Measurements from ENCODE around the gene TRPT1.

TRPT1 gene

GRCh38 chr11:64230985-64231365 lies 5.0 kb upstream of the TRPT1 start:
- Histone ChIP-seq H3K23ac (ENCODE audit: low read depth, low read length, poor library complexity) (no peak overlapping the region), H2BK120ac (ENCODE audit: low read depth, low read length) (peak overlapping the region; percentile 88), H3K4me1 (ENCODE audit: control insufficient read depth in 2 of 2, insufficient read depth in 1 of 2, low read depth in 1 of 2, low read length in 2 of 2) (peaks cover 18 to 20% of the 10 kb centered on the region in 2 donors), H3K27ac (replicated peaks; ENCODE audit: low read length) (no peak overlapping the region), H2BK12ac (ENCODE audit: low read length) (no peak overlapping the region), H2AK5ac (ENCODE audit: low read depth, low read length) (no peak overlapping the region), H3K18ac (ENCODE audit: low read length) (peak overlapping the region; percentile 94), H3K36me3 (replicated peaks in 1 of 2; ENCODE audit: control insufficient read depth in 2 of 2, insufficient read depth in 2 of 2, low read length in 2 of 2) (peaks cover 0 to 5% of the 10 kb centered on the region in 2 donors), H2BK5ac (ENCODE audit: low read length) (no peak overlapping the region), H2AFZ (ENCODE audit: low read length) (peak overlapping the region; percentile 91), H3K4me3 (ENCODE audit: low read length in 2 of 2) (peak overlapping the region; percentile 72 to 86), H3K14ac (ENCODE audit: low read length) (no peak overlapping the region), H3K4me2 (ENCODE audit: insufficient read depth, low read length, poor library complexity, severe bottlenecking) (peak overlapping the region; percentile 59), H2BK15ac (ENCODE audit: low read length) (no peak overlapping the region), H3K79me1 (ENCODE audit: low read depth, low read length) (peaks cover 6% of the 10 kb centered on the region), H4K91ac (ENCODE audit: low read depth, low read length, poor library complexity) (no peak overlapping the region), H3K9me3 (replicated peaks in 1 of 2; ENCODE audit: control insufficient read depth in 2 of 2, insufficient read depth in 1 of 2, low read depth in 1 of 2, low read length in 2 of 2) (no peaks in the 10 kb centered on the region), H3K27me3 (ENCODE audit: control insufficient read depth in 3 of 3, insufficient read depth in 3 of 3, low read depth in 1 of 3, low read length in 3 of 3) (peaks cover 0 to 36% (median 0%) of the 10 kb centered on the region in 3 experiments), H3K9ac (ENCODE audit: low read depth, low read length, poor library complexity) (peak overlapping the region; percentile 95), H3K4ac (ENCODE audit: low read length) (no peak overlapping the region), H4K8ac (ENCODE audit: low read depth, low read length) (no peak overlapping the region)
- no CpG with 5 or more reads among the region's 8 CpGs for WGBS, 2 donors (ENCODE audit: extremely low coverage in 2 of 2, insufficient read length in 2 of 2, insufficient replicate concordance in 1 of 2)
- no peak for DNase-seq (ENCODE audit: low spot score)

- peaks cover 0 to 5% of the 10 kb centered on the region in 2 donors for H3K36me3 ChIP-seq (replicated peaks in 1 of 2; ENCODE audit: control insufficient read depth in 2 of 2, insufficient read depth in 2 of 2, low read length in 2 of 2)
- peak within 1 kb of the TSS; percentile 72 to 86 for H3K4me3 ChIP-seq (ENCODE audit: low read length in 2 of 2)
- peak within 1 kb of the TSS; percentile 90 for H3K23ac ChIP-seq (ENCODE audit: low read depth, low read length, poor library complexity)
- H2BK5ac ChIP-seq (ENCODE audit: low read length), result no peak within 1 kb of the TSS
- peak; percentile 95 for DNase-seq (ENCODE audit: low spot score)
- peak within 1 kb of the TSS; percentile 94 for H3K18ac ChIP-seq (ENCODE audit: low read length)
- H2BK12ac ChIP-seq (ENCODE audit: low read length), result peak within 1 kb of the TSS; percentile 95
- WGBS, 2 donors (ENCODE audit: extremely low coverage in 2 of 2, insufficient read length in 2 of 2, insufficient replicate concordance in 1 of 2), result no CpG with 5 or more reads among the region's 62 CpGs
- peaks cover 3% of the 10 kb centered on the region for H3K79me1 ChIP-seq (ENCODE audit: low read depth, low read length)
- H3K4me1 ChIP-seq (ENCODE audit: control insufficient read depth in 2 of 2, insufficient read depth in 1 of 2, low read depth in 1 of 2, low read length in 2 of 2), result peaks cover 18 to 21% of the 10 kb centered on the region in 2 donors
- H3K9ac ChIP-seq (ENCODE audit: low read depth, low read length, poor library complexity), result peak within 1 kb of the TSS; percentile 95
- H3K9me3 ChIP-seq (replicated peaks in 1 of 2; ENCODE audit: control insufficient read depth in 2 of 2, insufficient read depth in 1 of 2, low read depth in 1 of 2, low read length in 2 of 2), result no peaks in the 10 kb centered on the region
- H2AK5ac ChIP-seq (ENCODE audit: low read depth, low read length), result peak within 1 kb of the TSS; percentile 83
- peak within 1 kb of the TSS; percentile 59 for H3K4me2 ChIP-seq (ENCODE audit: insufficient read depth, low read length, poor library complexity, severe bottlenecking)
- H2BK15ac ChIP-seq (ENCODE audit: low read length), result peak within 1 kb of the TSS; percentile 80
- H3K14ac ChIP-seq (ENCODE audit: low read length), result peak within 1 kb of the TSS; percentile 83
- H4K8ac ChIP-seq (ENCODE audit: low read depth, low read length), result no peak within 1 kb of the TSS
- H3K27ac ChIP-seq (replicated peaks; ENCODE audit: low read length), result peak within 1 kb of the TSS; percentile 45
- H3K4ac ChIP-seq (ENCODE audit: low read length), result no peak within 1 kb of the TSS
- peaks cover 0 to 32% (median 0%) of the 10 kb centered on the region in 3 experiments for H3K27me3 ChIP-seq (ENCODE audit: control insufficient read depth in 3 of 3, insufficient read depth in 3 of 3, low read depth in 1 of 3, low read length in 3 of 3)
- H2BK120ac ChIP-seq (ENCODE audit: low read depth, low read length), result peak within 1 kb of the TSS; percentile 88
- no peak within 1 kb of the TSS for H4K91ac ChIP-seq (ENCODE audit: low read depth, low read length, poor library complexity)
- H2AFZ ChIP-seq (ENCODE audit: low read length), result peak within 1 kb of the TSS; percentile 91
These were observed 4.4 kb upstream of the TRPT1 start, which contains the start of gene DNAJC4 for GRCh38 chr11:64230171-64230984. Gene DNAJC4 (plus strand): TSS chr11:64230548. CDS start chr11:64230855, 307 bp downstream.

- Histone ChIP-seq H2AK5ac (ENCODE audit: low read depth, low read length) (peak overlapping the region; percentile 83), H3K23ac (ENCODE audit: low read depth, low read length, poor library complexity) (no peak overlapping the region), H2BK15ac (ENCODE audit: low read length) (peak overlapping the region; percentile 43), H4K91ac (ENCODE audit: low read depth, low read length, poor library complexity) (no peak overlapping the region), H3K27me3 (ENCODE audit: control insufficient read depth in 3 of 3, insufficient read depth in 3 of 3, low read depth in 1 of 3, low read length in 3 of 3) (peaks cover 0 to 27% (median 0%) of the 10 kb centered on the region in 3 experiments), H3K14ac (ENCODE audit: low read length) (no peak overlapping the region), H2AFZ (ENCODE audit: low read length) (peak overlapping the region; percentile 91), H3K4me1 (ENCODE audit: control insufficient read depth in 2 of 2, insufficient read depth in 1 of 2, low read depth in 1 of 2, low read length in 2 of 2) (peaks cover 23 to 25% of the 10 kb centered on the region in 2 donors), H2BK12ac (ENCODE audit: low read length) (no peak overlapping the region), H2BK5ac (ENCODE audit: low read length) (no peak overlapping the region), H3K27ac (replicated peaks; ENCODE audit: low read length) (peak overlapping the region; percentile 45), H3K4me2 (ENCODE audit: insufficient read depth, low read length, poor library complexity, severe bottlenecking) (peak overlapping the region; percentile 59), H3K4ac (ENCODE audit: low read length) (no peak overlapping the region), H3K36me3 (replicated peaks in 1 of 2; ENCODE audit: control insufficient read depth in 2 of 2, insufficient read depth in 2 of 2, low read length in 2 of 2) (peaks cover 0 to 5% of the 10 kb centered on the region in 2 donors), H3K4me3 (ENCODE audit: low read length in 2 of 2) (peak overlapping the region; percentile 72 to 75), H3K79me1 (ENCODE audit: low read depth, low read length) (peaks cover 3% of the 10 kb centered on the region), H4K8ac (ENCODE audit: low read depth, low read length) (no peak overlapping the region), H2BK120ac (ENCODE audit: low read depth, low read length) (no peak overlapping the region), H3K9me3 (replicated peaks in 1 of 2; ENCODE audit: control insufficient read depth in 2 of 2, insufficient read depth in 1 of 2, low read depth in 1 of 2, low read length in 2 of 2) (no peaks in the 10 kb centered on the region), H3K9ac (ENCODE audit: low read depth, low read length, poor library complexity) (no peak overlapping the region), H3K18ac (ENCODE audit: low read length) (no peak overlapping the region)
- WGBS, 2 donors (ENCODE audit: extremely low coverage in 2 of 2, insufficient read length in 2 of 2, insufficient replicate concordance in 1 of 2), result no CpG with 5 or more reads among the region's 13 CpGs
- no peak for DNase-seq (ENCODE audit: low spot score)
These were observed 3.8 kb upstream of the TRPT1 start for GRCh38 chr11:64229744-64230170.

GRCh38 chr11:64229090-64229743 lies 3.2 kb upstream of the TRPT1 start:
- Histone ChIP-seq H2BK12ac (ENCODE audit: low read length) (no peak overlapping the region), H3K27me3 (ENCODE audit: control insufficient read depth in 3 of 3, insufficient read depth in 3 of 3, low read depth in 1 of 3, low read length in 3 of 3) (peaks cover 0 to 27% (median 0%) of the 10 kb centered on the region in 3 experiments), H4K91ac (ENCODE audit: low read depth, low read length, poor library complexity) (no peak overlapping the region), H4K8ac (ENCODE audit: low read depth, low read length) (no peak overlapping the region), H3K4ac (ENCODE audit: low read length) (no peak overlapping the region), H2BK120ac (ENCODE audit: low read depth, low read length) (no peak overlapping the region), H3K9me3 (replicated peaks in 1 of 2; ENCODE audit: control insufficient read depth in 2 of 2, insufficient read depth in 1 of 2, low read depth in 1 of 2, low read length in 2 of 2) (no peaks in the 10 kb centered on the region), H2AFZ (ENCODE audit: low read length) (no peak overlapping the region), H2BK15ac (ENCODE audit: low read length) (peak overlapping the region; percentile 43), H2AK5ac (ENCODE audit: low read depth, low read length) (peak overlapping the region; percentile 83), H3K14ac (ENCODE audit: low read length) (no peak overlapping the region), H3K23ac (ENCODE audit: low read depth, low read length, poor library complexity) (peak overlapping the region; percentile 37), H3K18ac (ENCODE audit: low read length) (peak overlapping the region; percentile 15), H3K36me3 (replicated peaks in 1 of 2; ENCODE audit: control insufficient read depth in 2 of 2, insufficient read depth in 2 of 2, low read length in 2 of 2) (peaks cover 0 to 9% of the 10 kb centered on the region in 2 donors), H3K9ac (ENCODE audit: low read depth, low read length, poor library complexity) (peak overlapping the region; percentile 73), H3K4me2 (ENCODE audit: insufficient read depth, low read length, poor library complexity, severe bottlenecking) (no peak overlapping the region), H3K79me1 (ENCODE audit: low read depth, low read length) (peaks cover 3% of the 10 kb centered on the region), H3K4me3 (ENCODE audit: low read length in 2 of 2) (peak overlapping the region in 1 of 2 donors; percentile 72), H3K27ac (replicated peaks; ENCODE audit: low read length) (no peak overlapping the region), H3K4me1 (ENCODE audit: control insufficient read depth in 2 of 2, insufficient read depth in 1 of 2, low read depth in 1 of 2, low read length in 2 of 2) (peaks cover 23 to 25% of the 10 kb centered on the region in 2 donors), H2BK5ac (ENCODE audit: low read length) (no peak overlapping the region)
- no peak for DNase-seq (ENCODE audit: low spot score)
- no CpG with 5 or more reads among the region's 12 CpGs for WGBS, 2 donors (ENCODE audit: extremely low coverage in 2 of 2, insufficient read length in 2 of 2, insufficient replicate concordance in 1 of 2)
